ENCODE results near the gene CD6. TPM values are rescaled to one million over a fixed set of nuclear protein-coding genes. Genes with fewer than 3 reads are reported as not detected.

CD6 gene
- total and polyA plus RNA-seq, 2 donors from 2014 or later, result 0.24 to 6.7 TPM

DNA sequence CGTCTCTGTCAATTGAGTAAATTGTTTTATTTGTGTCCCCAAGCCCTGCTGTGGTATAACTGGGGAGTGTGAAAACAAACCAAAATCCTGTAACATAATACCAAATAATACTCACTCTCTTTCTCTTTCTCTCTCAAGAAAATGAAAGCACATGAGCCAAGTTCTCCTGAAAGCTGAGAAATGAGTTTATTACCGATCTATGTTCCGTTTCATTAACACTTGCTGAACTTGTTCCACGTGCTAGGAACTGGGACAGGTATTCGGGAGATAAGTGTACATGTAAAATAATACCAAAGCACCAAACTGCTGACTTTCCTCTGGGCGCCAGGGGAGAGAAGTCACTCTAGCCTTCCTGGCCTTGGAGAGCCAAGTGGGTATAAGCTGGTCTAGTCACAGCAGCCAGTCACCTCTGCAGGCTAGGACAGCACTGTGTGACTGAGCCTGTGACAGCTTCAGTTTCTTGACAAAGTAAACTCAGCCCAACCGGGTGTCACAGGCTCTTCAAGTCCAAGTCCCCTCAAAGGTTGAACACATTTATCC lies 23.1 kb downstream of the CD6 start:
- DNase-seq (peak in 4 of 5 donors; percentile 12 to 69 (median 52)), FAIRE-seq (no peak)
- Histone ChIP-seq H3K9me3 (ENCODE audit: control insufficient read depth in 2 of 3, insufficient read depth in 1 of 3, low read length in 3 of 3) (no peaks in the 10 kb centered on the region), H3K4me3 (ENCODE audit: low read length in 3 of 3) (no peak overlapping the region), H3K36me3 (ENCODE audit: control insufficient read depth in 2 of 3, insufficient read depth in 3 of 3, low read length in 3 of 3) (no peaks in the 10 kb centered on the region), H3K4me1 (ENCODE audit: control insufficient read depth in 2 of 3, insufficient read depth in 2 of 3, low read depth in 1 of 3, low read length in 3 of 3) (peaks cover 0 to 10% (median 8%) of the 10 kb centered on the region in 3 donors), H3K27ac (ENCODE audit: low read depth in 2 of 2, low read length in 2 of 2) (no peak overlapping the region), H3K9ac (ENCODE audit: low read length in 3 of 3) (no peak overlapping the region), H3K27me3 (ENCODE audit: control insufficient read depth, insufficient read depth, low read length) (no peaks in the 10 kb centered on the region)
- TF ChIP-seq, protein P1, sequence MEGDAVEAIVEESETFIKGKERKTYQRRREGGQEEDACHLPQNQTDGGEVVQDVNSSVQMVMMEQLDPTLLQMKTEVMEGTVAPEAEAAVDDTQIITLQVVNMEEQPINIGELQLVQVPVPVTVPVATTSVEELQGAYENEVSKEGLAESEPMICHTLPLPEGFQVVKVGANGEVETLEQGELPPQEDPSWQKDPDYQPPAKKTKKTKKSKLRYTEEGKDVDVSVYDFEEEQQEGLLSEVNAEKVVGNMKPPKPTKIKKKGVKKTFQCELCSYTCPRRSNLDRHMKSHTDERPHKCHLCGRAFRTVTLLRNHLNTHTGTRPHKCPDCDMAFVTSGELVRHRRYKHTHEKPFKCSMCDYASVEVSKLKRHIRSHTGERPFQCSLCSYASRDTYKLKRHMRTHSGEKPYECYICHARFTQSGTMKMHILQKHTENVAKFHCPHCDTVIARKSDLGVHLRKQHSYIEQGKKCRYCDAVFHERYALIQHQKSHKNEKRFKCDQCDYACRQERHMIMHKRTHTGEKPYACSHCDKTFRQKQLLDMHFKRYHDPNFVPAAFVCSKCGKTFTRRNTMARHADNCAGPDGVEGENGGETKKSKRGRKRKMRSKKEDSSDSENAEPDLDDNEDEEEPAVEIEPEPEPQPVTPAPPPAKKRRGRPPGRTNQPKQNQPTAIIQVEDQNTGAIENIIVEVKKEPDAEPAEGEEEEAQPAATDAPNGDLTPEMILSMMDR (IDR thresholded peaks at IDR 0.05; ENCODE audit: borderline replicate concordance, extremely low read depth, insufficient read depth), result no peak
- intact Hi-C loops (cut with DNase I), result no loop called here

DNA sequence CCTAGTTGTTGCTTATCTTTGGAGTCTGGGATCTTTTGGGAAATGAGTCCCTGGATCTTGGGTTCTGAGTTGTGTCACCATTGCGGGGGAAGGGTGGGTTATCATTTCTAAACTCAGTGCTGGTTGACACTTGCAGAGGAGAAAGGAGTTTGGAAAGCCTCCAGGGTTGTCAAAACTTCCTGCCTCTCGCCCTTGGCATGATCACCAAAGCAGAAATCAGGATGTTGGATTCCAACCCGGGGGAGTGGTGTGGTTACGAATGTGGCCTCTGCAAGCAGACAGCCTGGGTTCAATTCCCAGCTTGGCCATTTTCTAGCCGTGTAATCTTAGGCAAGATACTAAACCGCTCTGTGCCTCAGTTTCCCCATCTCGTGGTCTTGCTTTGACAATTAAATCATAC lies 24.3 kb downstream of the CD6 start:
- intact Hi-C loops (cut with DNase I), result no loop called here
- Histone ChIP-seq H3K9ac (ENCODE audit: low read length in 3 of 3) (no peak overlapping the region), H3K27me3 (ENCODE audit: control insufficient read depth, insufficient read depth, low read length) (no peaks in the 10 kb centered on the region), H3K27ac (ENCODE audit: low read depth in 2 of 2, low read length in 2 of 2) (no peak overlapping the region), H3K36me3 (ENCODE audit: control insufficient read depth in 2 of 3, insufficient read depth in 3 of 3, low read length in 3 of 3) (no peaks in the 10 kb centered on the region), H3K4me1 (ENCODE audit: control insufficient read depth in 2 of 3, insufficient read depth in 2 of 3, low read depth in 1 of 3, low read length in 3 of 3) (peaks cover 0 to 10% (median 8%) of the 10 kb centered on the region in 3 donors), H3K9me3 (ENCODE audit: control insufficient read depth in 2 of 3, insufficient read depth in 1 of 3, low read length in 3 of 3) (no peaks in the 10 kb centered on the region), H3K4me3 (ENCODE audit: low read length in 3 of 3) (no peak overlapping the region)
- TF ChIP-seq, protein P1 (IDR thresholded peaks at IDR 0.05; ENCODE audit: borderline replicate concordance, extremely low read depth, insufficient read depth), result no peak
- DNase-seq, result no peak
- no peak for FAIRE-seq

DNA sequence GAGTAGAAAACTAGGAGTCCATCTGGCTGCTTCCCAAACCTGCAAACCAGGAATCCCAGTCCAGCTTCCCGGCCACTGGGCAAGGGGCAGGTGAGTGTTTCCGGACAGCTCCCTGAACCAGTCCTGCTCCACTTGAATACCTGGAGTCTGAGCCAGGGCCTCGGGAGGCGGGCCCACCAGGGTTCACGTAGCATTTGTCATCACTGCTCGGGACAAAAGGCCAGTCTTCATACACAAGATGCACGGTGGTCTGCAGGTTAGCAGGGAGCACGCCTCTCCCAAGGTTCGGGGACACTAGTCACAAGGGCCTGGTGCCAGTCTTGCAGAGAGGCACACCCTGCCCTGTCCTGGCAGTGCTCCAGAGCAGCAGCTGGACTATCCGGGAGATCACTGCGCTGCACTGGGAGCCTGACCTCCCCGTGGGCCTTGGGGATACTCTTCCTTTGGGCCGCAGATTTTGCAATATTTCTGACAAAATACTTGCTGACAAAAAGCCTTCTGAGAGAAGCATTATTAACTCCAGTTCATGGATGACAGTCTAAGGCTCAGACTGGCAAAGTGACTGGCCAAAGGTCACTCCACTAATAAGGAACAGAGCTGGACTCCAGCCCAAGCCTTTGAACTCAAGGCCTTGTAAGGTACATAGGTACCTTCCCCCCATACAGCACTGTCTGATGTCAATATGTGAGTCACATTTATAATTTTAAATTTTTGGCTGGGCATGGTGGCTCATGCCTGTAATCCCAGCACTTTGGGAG lies 25.1 kb downstream of the CD6 start:
- FAIRE-seq (no peak), DNase-seq (peak in 1 of 5 donors; percentile 70)
- TF ChIP-seq, protein P1 (IDR thresholded peaks at IDR 0.05; ENCODE audit: borderline replicate concordance, extremely low read depth, insufficient read depth), result no peak
- peaks cover 0 to 10% (median 8%) of the 10 kb centered on the region in 3 donors for H3K4me1 ChIP-seq (ENCODE audit: control insufficient read depth in 2 of 3, insufficient read depth in 2 of 3, low read depth in 1 of 3, low read length in 3 of 3)
- H3K27me3 ChIP-seq (ENCODE audit: control insufficient read depth, insufficient read depth, low read length), result no peaks in the 10 kb centered on the region
- no peaks in the 10 kb centered on the region for H3K9me3 ChIP-seq (ENCODE audit: control insufficient read depth in 2 of 3, insufficient read depth in 1 of 3, low read length in 3 of 3)
- no peak overlapping the region for H3K4me3 ChIP-seq (ENCODE audit: low read length in 3 of 3)
- H3K36me3 ChIP-seq (ENCODE audit: control insufficient read depth in 2 of 3, insufficient read depth in 3 of 3, low read length in 3 of 3), result no peaks in the 10 kb centered on the region
- no peak overlapping the region for H3K9ac ChIP-seq (ENCODE audit: low read length in 3 of 3)
- intact Hi-C loops (cut with DNase I), result no loop called here
- H3K27ac ChIP-seq (ENCODE audit: low read depth in 2 of 2, low read length in 2 of 2), result peak overlapping the region in 1 of 2 donors; percentile 36
